Body of pancreas (tissue), 4 donors: ENCODE results near the gene RHBDD3. TPM values are rescaled to one million over a fixed set of nuclear protein-coding genes. Genes with fewer than 3 reads are reported as not detected.

Experiments used
- ATAC-seq: fragments of 150-250 bp; one replicate; pipeline ENCODE4 v1.9.1; 2016
- DNase-seq, 4 donors: peaks; one replicate each; pipeline ENCODE4 v3.0.0-alpha.2; 2019
- H3K27ac ChIP-seq, 4 donors: fragments of 200-600 bp; sonication (generic); 1 replicate in 3 of 4; 2 replicates in 1 of 4; pipeline versions ENCODE4 v1.5.1 to v1.6.1; 2016 to 2019; ENCODE audit warnings: mild to moderate bottlenecking in 1 of 4, mixed read lengths in 1 of 4, moderate library complexity in 1 of 4
- H3K27me3 ChIP-seq, 2 donors: fragments of 200-600 bp; sonication (generic); one replicate each; pipeline ENCODE4 v1.6.0; 2016; ENCODE audit warnings: mild to moderate bottlenecking in 1 of 2
- H3K36me3 ChIP-seq, 2 donors: fragments of 200-600 bp; sonication (generic); replicated peaks in 1 of 2; 2 replicates each; pipeline ENCODE4 v1.5.1; 2016; ENCODE audit warnings: low read depth in 2 of 2; ENCODE audit not compliant: insufficient read depth in 1 of 2
- H3K4me1 ChIP-seq: fragments of 200-600 bp; sonication (generic); one replicate; pipeline ENCODE4 v1.6.0; 2016
- H3K4me3 ChIP-seq, 2 donors: fragments of 200-600 bp; sonication (generic); 1 replicate in 1 of 2; 2 replicates in 1 of 2; pipeline ENCODE4 v1.5.1; 2016 to 2019
- H3K9me3 ChIP-seq, 3 donors: fragments of 200-600 bp; sonication (generic); 1 replicate in 2 of 3; 2 replicates in 1 of 3; pipeline ENCODE4 v1.5.1; 2016
- CTCF ChIP-seq, 7 experiments: fragments of 450-650 bp in 4 of 7; fragments of 200-600 bp in 3 of 7; sonication (generic) in 3 of 7; IDR thresholded peaks; one replicate each; pipeline ENCODE4 v1.5.1; 2016 to 2019; ENCODE audit warnings: antibody characterized with exemption in 7 of 7
- POLR2A ChIP-seq, 3 donors: fragments of 450-650 bp; IDR thresholded peaks; one replicate each; pipeline ENCODE4 v1.6.1; 2016; ENCODE audit warnings: antibody characterized with exemption in 3 of 3, mild to moderate bottlenecking in 2 of 3
- WGBS, 2 donors: methylation state at CpG; one replicate each; pipeline ENCODE4 v1.1.5; 2017; 5-methylcytosine and 5-hydroxymethylcytosine counted together
- intact Hi-C: fragments of 100-400 bp; cut with DNase I; formaldehyde crosslinking; loops from one replicate; pipeline ENCODE4 v1.15.1; 2023
- total RNA-seq, 2 donors: library from RNA; depleted of rRNA; stranded (reverse); fragments of >200 nt; gene quantifications; one replicate each; pipeline ENCODE4 v1.1.0, GENCODE V29; 2016

Gene RHBDD3
- total RNA-seq, 2 donors from 2014 or later: 32.4 to 42.2 TPM

- Histone ChIP-seq H3K36me3 (no peaks in the 10 kb centered on the region), H3K27me3 (no peaks in the 10 kb centered on the region), H3K27ac (no peak overlapping the region), H3K4me1 (peaks cover 26% of the 10 kb centered on the region), H3K9me3 (no peaks in the 10 kb centered on the region), H3K4me3 (no peak overlapping the region)
- ATAC-seq (no peak), DNase-seq (no peak)
- intact Hi-C loops: no loop called here
- TF ChIP-seq POLR2A (IDR thresholded peaks at IDR 0.05) (no peak), CTCF (IDR thresholded peaks at IDR 0.05) (no peak)
- 90 to 91% methylated on average over 8 to 14 of the region's 14 CpGs for WGBS, 2 donors
These were observed 52.5 kb downstream of the RHBDD3 start for GRCh38 chr22:29215012-29215860.

GRCh38 chr22:29214232-29214631 is 53.5 kb downstream of the RHBDD3 start:
- H3K36me3 ChIP-seq: no peaks in the 10 kb centered on the region
- DNase-seq: no peak
- 90 to 96% methylated on average over 6 of the region's 6 CpGs for WGBS, 2 donors
- intact Hi-C loops: no loop called here
- TF ChIP-seq POLR2A (IDR thresholded peaks at IDR 0.05) (no peak), CTCF (IDR thresholded peaks at IDR 0.05) (no peak)
- H3K27ac ChIP-seq: no peak overlapping the region
- no peaks in the 10 kb centered on the region for H3K9me3 ChIP-seq
- no peaks in the 10 kb centered on the region for H3K27me3 ChIP-seq
- H3K4me1 ChIP-seq: peaks cover 21% of the 10 kb centered on the region
- H3K4me3 ChIP-seq: no peak overlapping the region
- ATAC-seq: no peak

- WGBS, 2 donors: 84 to 86% methylated on average over 5 to 9 of the region's 9 CpGs
- Histone ChIP-seq H3K9me3 (no peaks in the 10 kb centered on the region), H3K27me3 (no peaks in the 10 kb centered on the region), H3K36me3 (no peaks in the 10 kb centered on the region), H3K27ac (no peak overlapping the region), H3K4me3 (no peak overlapping the region), H3K4me1 (peaks cover 27% of the 10 kb centered on the region)
- no peak for DNase-seq
- ATAC-seq: no peak
- intact Hi-C loops: no loop called here
- TF ChIP-seq POLR2A (IDR thresholded peaks at IDR 0.05): no peak
- TF ChIP-seq CTCF (IDR thresholded peaks at IDR 0.05): no peak
These were observed 54.3 kb downstream of the RHBDD3 start for GRCh38 chr22:29213493-29213892.

- H3K4me3 ChIP-seq: no peak overlapping the region
- H3K27me3 ChIP-seq: no peaks in the 10 kb centered on the region
- DNase-seq (peak; percentile 31 to 70 (median 60)), ATAC-seq (no peak)
- no peaks in the 10 kb centered on the region for H3K36me3 ChIP-seq
- TF ChIP-seq CTCF (IDR thresholded peaks at IDR 0.05): no peak
- TF ChIP-seq POLR2A (IDR thresholded peaks at IDR 0.05): no peak
- H3K4me1 ChIP-seq: peaks cover 27% of the 10 kb centered on the region
- H3K9me3 ChIP-seq: no peaks in the 10 kb centered on the region
- intact Hi-C loops: no loop called here
- 48 to 68% methylated on average over 11 of the region's 11 CpGs for WGBS, 2 donors
- H3K27ac ChIP-seq: no peak overlapping the region
These were observed 55.0 kb downstream of the RHBDD3 start for GRCh38 chr22:29212743-29213142.

GRCh38 chr22:29211466-29211865 is 56.3 kb downstream of the RHBDD3 start:
- H3K27me3 ChIP-seq: no peaks in the 10 kb centered on the region
- no peak overlapping the region for H3K4me3 ChIP-seq
- H3K36me3 ChIP-seq: no peaks in the 10 kb centered on the region
- ATAC-seq (no peak), DNase-seq (no peak)
- TF ChIP-seq CTCF (IDR thresholded peaks at IDR 0.05): no peak
- TF ChIP-seq POLR2A (IDR thresholded peaks at IDR 0.05): no peak
- H3K4me1 ChIP-seq: peaks cover 21% of the 10 kb centered on the region
- intact Hi-C loops: no loop called here
- no peak overlapping the region for H3K27ac ChIP-seq
- 91 to 92% methylated on average over 8 to 9 of the region's 9 CpGs for WGBS, 2 donors
- no peaks in the 10 kb centered on the region for H3K9me3 ChIP-seq
